ENCODE data around the gene TMEM269. TPM values are rescaled to one million over a fixed set of nuclear protein-coding genes. Genes with fewer than 3 reads are reported as not detected.

The TMEM269 gene
- total RNA-seq, 1 donor from 2014 or later: 0.67 TPM

- no peak for DNase-seq (ENCODE audit: extremely low spot score, unreplicated experiment)
- peaks cover 21% of the 10 kb centered on the region for H3K4me1 Mint-ChIP-seq (ENCODE audit: unreplicated experiment)
- no peak for TF ChIP-seq CTCF (IDR thresholded peaks at IDR 0.05)
- H3K27me3 Mint-ChIP-seq (ENCODE audit: unreplicated experiment): no peaks in the 10 kb centered on the region
- peaks cover 3% of the 10 kb centered on the region for H3K36me3 Mint-ChIP-seq (ENCODE audit: unreplicated experiment)
- no peak overlapping the region for H3K4me3 Mint-ChIP-seq (ENCODE audit: unreplicated experiment)
- no peak overlapping the region for H3K27ac Mint-ChIP-seq (ENCODE audit: unreplicated experiment)
- no peaks in the 10 kb centered on the region for H3K9me3 Mint-ChIP-seq (ENCODE audit: unreplicated experiment)
These were observed 43.8 kb upstream of the TMEM269 start for GRCh38 chr1:42740851-42741580.

GRCh38 chr1:42741706-42742105, 43.1 kb upstream of the TMEM269 start:
- no peak for DNase-seq (ENCODE audit: extremely low spot score, unreplicated experiment)
- peaks cover 9% of the 10 kb centered on the region for H3K36me3 Mint-ChIP-seq (ENCODE audit: unreplicated experiment)
- no peaks in the 10 kb centered on the region for H3K9me3 Mint-ChIP-seq (ENCODE audit: unreplicated experiment)
- H3K4me1 Mint-ChIP-seq (ENCODE audit: unreplicated experiment): peaks cover 21% of the 10 kb centered on the region
- H3K27ac Mint-ChIP-seq (ENCODE audit: unreplicated experiment): no peak overlapping the region
- H3K4me3 Mint-ChIP-seq (ENCODE audit: unreplicated experiment): no peak overlapping the region
- no peak for TF ChIP-seq CTCF (IDR thresholded peaks at IDR 0.05)
- no peaks in the 10 kb centered on the region for H3K27me3 Mint-ChIP-seq (ENCODE audit: unreplicated experiment)

- Mint-ChIP-seq H3K9me3 (ENCODE audit: unreplicated experiment) (no peaks in the 10 kb centered on the region), H3K4me3 (ENCODE audit: unreplicated experiment) (no peak overlapping the region), H3K27me3 (ENCODE audit: unreplicated experiment) (no peaks in the 10 kb centered on the region), H3K4me1 (ENCODE audit: unreplicated experiment) (peaks cover 20% of the 10 kb centered on the region), H3K27ac (ENCODE audit: unreplicated experiment) (no peak overlapping the region), H3K36me3 (ENCODE audit: unreplicated experiment) (peaks cover 13% of the 10 kb centered on the region)
- DNase-seq (ENCODE audit: extremely low spot score, unreplicated experiment): no peak
- TF ChIP-seq CTCF (IDR thresholded peaks at IDR 0.05): no peak
These were observed 42.6 kb upstream of the TMEM269 start for GRCh38 chr1:42742141-42742540.

- DNase-seq (ENCODE audit: extremely low spot score, unreplicated experiment): no peak
- Mint-ChIP-seq H3K27me3 (ENCODE audit: unreplicated experiment) (no peaks in the 10 kb centered on the region), H3K4me1 (ENCODE audit: unreplicated experiment) (peaks cover 19% of the 10 kb centered on the region), H3K36me3 (ENCODE audit: unreplicated experiment) (peaks cover 14% of the 10 kb centered on the region), H3K27ac (ENCODE audit: unreplicated experiment) (peak overlapping the region; percentile 36), H3K9me3 (ENCODE audit: unreplicated experiment) (no peaks in the 10 kb centered on the region), H3K4me3 (ENCODE audit: unreplicated experiment) (no peak overlapping the region)
- TF ChIP-seq CTCF (IDR thresholded peaks at IDR 0.05): no peak
These were observed 42.0 kb upstream of the TMEM269 start for GRCh38 chr1:42742617-42743316.

Measured in osteocyte (in vitro differentiated cells).